Ectodermal cell (in vitro differentiated cells): ENCODE measurements around the gene DRD2.
A peak's percentile ranks its signal among the peaks of the same experiment; 100 is the strongest.

Source experiments
- H3K27ac ChIP-seq: 2 replicates; pipeline ENCODE4 v1.7.0; 2013; ENCODE audit warnings: mild to moderate bottlenecking, low read depth, low read length; ENCODE audit not compliant: insufficient read depth, poor library complexity, severe bottlenecking
- H3K27me3 ChIP-seq: 2 replicates; pipeline ENCODE4 v1.7.0; 2013; ENCODE audit warnings: mild to moderate bottlenecking, low read length; ENCODE audit not compliant: insufficient read depth, control insufficient read depth, poor library complexity, severe bottlenecking
- H3K36me3 ChIP-seq: one replicate; pipeline ENCODE4 v1.7.0; 2013; ENCODE audit warnings: low read length; ENCODE audit not compliant: control insufficient read depth, insufficient read depth
- H3K4me1 ChIP-seq: one replicate; pipeline ENCODE4 v1.7.0; 2013; ENCODE audit warnings: low read length; ENCODE audit not compliant: control insufficient read depth, insufficient read depth
- H3K4me3 ChIP-seq: 2 replicates; pipeline ENCODE4 v1.7.0; 2013; ENCODE audit warnings: low read depth, low read length, control low read depth; ENCODE audit not compliant: insufficient read depth
- H3K9me3 ChIP-seq: 2 replicates; pipeline ENCODE4 v1.7.0; 2013; ENCODE audit warnings: mild to moderate bottlenecking, low read length, moderate library complexity; ENCODE audit not compliant: control insufficient read depth
- WGBS, 2 experiments: methylation state at CpG; one replicate each; pipeline ENCODE4 v1.1.7; 2013; ENCODE audit warnings: missing lambda C conversion rate in 2 of 2; 5-methylcytosine and 5-hydroxymethylcytosine counted together

The DRD2 gene

GRCh38 chr11:113505541-113506375 lies 30.6 kb upstream of the DRD2 start:
- H3K27ac ChIP-seq = peak overlapping the region; percentile 90
- no peaks in the 10 kb centered on the region for H3K27me3 ChIP-seq
- no peak overlapping the region for H3K4me3 ChIP-seq
- H3K9me3 ChIP-seq = no peaks in the 10 kb centered on the region
- peaks cover 15% of the 10 kb centered on the region for H3K4me1 ChIP-seq
- no peaks in the 10 kb centered on the region for H3K36me3 ChIP-seq
- 67 to 71% methylated on average over 12 of the region's 12 CpGs for WGBS, 2 experiments

- 92 to 93% methylated on average over 3 of the region's 3 CpGs for WGBS, 2 experiments
- H3K4me1 ChIP-seq = peaks cover 14% of the 10 kb centered on the region
- no peaks in the 10 kb centered on the region for H3K27me3 ChIP-seq
- no peaks in the 10 kb centered on the region for H3K36me3 ChIP-seq
- H3K4me3 ChIP-seq = no peak overlapping the region
- peak overlapping the region; percentile 90 for H3K27ac ChIP-seq
- H3K9me3 ChIP-seq = no peaks in the 10 kb centered on the region
Observed at GRCh38 chr11:113505046-113505445, 29.8 kb upstream of the DRD2 start.

- 92 to 93% methylated on average over 4 of the region's 4 CpGs for WGBS, 2 experiments
- Histone ChIP-seq H3K27ac (no peak overlapping the region), H3K4me1 (peaks cover 9% of the 10 kb centered on the region), H3K36me3 (no peaks in the 10 kb centered on the region), H3K9me3 (no peaks in the 10 kb centered on the region), H3K27me3 (no peaks in the 10 kb centered on the region), H3K4me3 (no peak overlapping the region)
Observed at GRCh38 chr11:113504586-113504985, 29.4 kb upstream of the DRD2 start.

GRCh38 chr11:113504071-113504470 lies 28.9 kb upstream of the DRD2 start:
- H3K36me3 ChIP-seq = no peaks in the 10 kb centered on the region
- no peaks in the 10 kb centered on the region for H3K9me3 ChIP-seq
- no peaks in the 10 kb centered on the region for H3K27me3 ChIP-seq
- no peak overlapping the region for H3K27ac ChIP-seq
- WGBS, 2 experiments = 87 to 88% methylated on average over 3 of the region's 3 CpGs
- H3K4me1 ChIP-seq = peaks cover 9% of the 10 kb centered on the region
- no peak overlapping the region for H3K4me3 ChIP-seq

GRCh38 chr11:113497066-113497910 lies 22.1 kb upstream of the DRD2 start:
- H3K4me1 ChIP-seq = no peaks in the 10 kb centered on the region
- H3K9me3 ChIP-seq = no peaks in the 10 kb centered on the region
- no peak overlapping the region for H3K4me3 ChIP-seq
- no peak overlapping the region for H3K27ac ChIP-seq
- 90% methylated on average over 3 to 4 of the region's 4 CpGs for WGBS, 2 experiments
- H3K36me3 ChIP-seq = no peaks in the 10 kb centered on the region
- no peaks in the 10 kb centered on the region for H3K27me3 ChIP-seq

GRCh38 chr11:113496026-113496651 lies 20.9 kb upstream of the DRD2 start:
- H3K27ac ChIP-seq = no peak overlapping the region
- H3K27me3 ChIP-seq = no peaks in the 10 kb centered on the region
- WGBS, 2 experiments = 87 to 91% methylated on average over 3 of the region's 3 CpGs
- no peaks in the 10 kb centered on the region for H3K4me1 ChIP-seq
- H3K36me3 ChIP-seq = no peaks in the 10 kb centered on the region
- no peak overlapping the region for H3K4me3 ChIP-seq
- H3K9me3 ChIP-seq = no peaks in the 10 kb centered on the region

GRCh38 chr11:113494021-113494420 lies 18.8 kb upstream of the DRD2 start:
- Histone ChIP-seq H3K4me1 (no peaks in the 10 kb centered on the region), H3K36me3 (no peaks in the 10 kb centered on the region), H3K4me3 (no peak overlapping the region), H3K27ac (no peak overlapping the region), H3K9me3 (no peaks in the 10 kb centered on the region), H3K27me3 (no peaks in the 10 kb centered on the region)
- 79 to 87% methylated on average over 4 to 6 of the region's 6 CpGs for WGBS, 2 experiments

GRCh38 chr11:113493206-113493605 lies 18.0 kb upstream of the DRD2 start:
- Histone ChIP-seq H3K9me3 (no peaks in the 10 kb centered on the region), H3K4me3 (no peak overlapping the region), H3K27ac (no peak overlapping the region), H3K4me1 (no peaks in the 10 kb centered on the region), H3K27me3 (no peaks in the 10 kb centered on the region), H3K36me3 (no peaks in the 10 kb centered on the region)
- WGBS, 2 experiments = 95 to 100% methylated on average over 2 of the region's 2 CpGs

- Histone ChIP-seq H3K36me3 (no peaks in the 10 kb centered on the region), H3K4me1 (no peaks in the 10 kb centered on the region), H3K9me3 (no peaks in the 10 kb centered on the region), H3K4me3 (no peak overlapping the region), H3K27ac (no peak overlapping the region), H3K27me3 (no peaks in the 10 kb centered on the region)
Observed at GRCh38 chr11:113488931-113489351, 13.7 kb upstream of the DRD2 start.

- WGBS, 2 experiments = 95 to 98% methylated on average over 4 of the region's 4 CpGs
- Histone ChIP-seq H3K27me3 (no peaks in the 10 kb centered on the region), H3K36me3 (no peaks in the 10 kb centered on the region), H3K27ac (no peak overlapping the region), H3K4me1 (no peaks in the 10 kb centered on the region), H3K4me3 (no peak overlapping the region), H3K9me3 (no peaks in the 10 kb centered on the region)
Observed at GRCh38 chr11:113487622-113488021, 12.4 kb upstream of the DRD2 start.
